ENCODE results near the gene RBM7.

The RBM7 gene

GRCh38 chr11:114432893-114433292, 32.4 kb downstream of the RBM7 start:
- Histone ChIP-seq H3K4me3 (ENCODE audit: low read length, poor library complexity, severe bottlenecking) (no peak overlapping the region), H3K9ac (ENCODE audit: low read depth, low read length, poor library complexity, severe bottlenecking) (no peak overlapping the region), H3K36me3 (ENCODE audit: insufficient read depth, low read length) (no peaks in the 10 kb centered on the region), H3K4me1 (ENCODE audit: insufficient read depth, low read length, poor library complexity, severe bottlenecking) (no peaks in the 10 kb centered on the region), H3K79me2 (ENCODE audit: insufficient read depth, low read length) (no peaks in the 10 kb centered on the region), H3F3A (ENCODE audit: low read depth) (no peaks in the 10 kb centered on the region), H4K20me1 (ENCODE audit: insufficient read depth, low read length, poor library complexity, severe bottlenecking) (no peaks in the 10 kb centered on the region), H3K27me3 (ENCODE audit: insufficient read depth, low read length, poor library complexity, severe bottlenecking) (no peaks in the 10 kb centered on the region), H3K4me2 (ENCODE audit: low read depth, low read length, poor library complexity, severe bottlenecking) (no peak overlapping the region), H2AFZ (ENCODE audit: low read length) (no peak overlapping the region), H3K9me2 (replicated peaks; ENCODE audit: low read depth, low read length) (no peaks in the 10 kb centered on the region), H3K9me3 (ENCODE audit: insufficient read depth, low read depth, low read length) (no peaks in the 10 kb centered on the region)
- TF ChIP-seq EZH2phosphoT487 (IDR thresholded peaks at IDR 0.05; ENCODE audit: borderline replicate concordance) (no peak), CTCF (conservative IDR thresholded peaks at IDR 0.05; ENCODE audit: low read length) (no peak)

GRCh38 chr11:114433376-114433775, 32.9 kb downstream of the RBM7 start:
- H3K27me3 ChIP-seq (ENCODE audit: insufficient read depth, low read length, poor library complexity, severe bottlenecking): no peaks in the 10 kb centered on the region
- H3K36me3 ChIP-seq (ENCODE audit: insufficient read depth, low read length): no peaks in the 10 kb centered on the region
- H3K4me3 ChIP-seq (ENCODE audit: low read length, poor library complexity, severe bottlenecking): no peak overlapping the region
- H3F3A ChIP-seq (ENCODE audit: low read depth): no peaks in the 10 kb centered on the region
- no peak for TF ChIP-seq CTCF (conservative IDR thresholded peaks at IDR 0.05; ENCODE audit: low read length)
- no peak for TF ChIP-seq EZH2phosphoT487 (IDR thresholded peaks at IDR 0.05; ENCODE audit: borderline replicate concordance)
- no peaks in the 10 kb centered on the region for H3K9me2 ChIP-seq (replicated peaks; ENCODE audit: low read depth, low read length)
- H3K4me2 ChIP-seq (ENCODE audit: low read depth, low read length, poor library complexity, severe bottlenecking): no peak overlapping the region
- no peaks in the 10 kb centered on the region for H4K20me1 ChIP-seq (ENCODE audit: insufficient read depth, low read length, poor library complexity, severe bottlenecking)
- H2AFZ ChIP-seq (ENCODE audit: low read length): no peak overlapping the region
- H3K9ac ChIP-seq (ENCODE audit: low read depth, low read length, poor library complexity, severe bottlenecking): no peak overlapping the region
- no peaks in the 10 kb centered on the region for H3K4me1 ChIP-seq (ENCODE audit: insufficient read depth, low read length, poor library complexity, severe bottlenecking)
- no peaks in the 10 kb centered on the region for H3K9me3 ChIP-seq (ENCODE audit: insufficient read depth, low read depth, low read length)
- H3K79me2 ChIP-seq (ENCODE audit: insufficient read depth, low read length): no peaks in the 10 kb centered on the region

- Histone ChIP-seq H3K9me2 (replicated peaks; ENCODE audit: low read depth, low read length) (no peaks in the 10 kb centered on the region), H3K79me2 (ENCODE audit: insufficient read depth, low read length) (peaks cover 22% of the 10 kb centered on the region), H4K20me1 (ENCODE audit: insufficient read depth, low read length, poor library complexity, severe bottlenecking) (no peaks in the 10 kb centered on the region), H3K9me3 (ENCODE audit: insufficient read depth, low read depth, low read length) (no peaks in the 10 kb centered on the region), H3K4me1 (ENCODE audit: insufficient read depth, low read length, poor library complexity, severe bottlenecking) (peaks cover 34% of the 10 kb centered on the region), H3K36me3 (ENCODE audit: insufficient read depth, low read length) (no peaks in the 10 kb centered on the region), H3K9ac (ENCODE audit: low read depth, low read length, poor library complexity, severe bottlenecking) (no peak overlapping the region), H3K4me2 (ENCODE audit: low read depth, low read length, poor library complexity, severe bottlenecking) (peak overlapping the region; percentile 99), H3F3A (ENCODE audit: low read depth) (no peaks in the 10 kb centered on the region), H2AFZ (ENCODE audit: low read length) (peak overlapping the region; percentile 99; the same call in 1 of the 2 replicates), H3K4me3 (ENCODE audit: low read length, poor library complexity, severe bottlenecking) (no peak overlapping the region), H3K27me3 (ENCODE audit: insufficient read depth, low read length, poor library complexity, severe bottlenecking) (no peaks in the 10 kb centered on the region)
- TF ChIP-seq EZH2phosphoT487 (IDR thresholded peaks at IDR 0.05; ENCODE audit: borderline replicate concordance) (no peak), CTCF (conservative IDR thresholded peaks at IDR 0.05; ENCODE audit: low read length) (no peak)
These were observed 37.8 kb downstream of the RBM7 start for GRCh38 chr11:114438303-114438702.

All from Loucy (cell line).